HepG2 (cell line): Measurements from ENCODE around the gene ZNF526. TPM values are rescaled to one million over a fixed set of nuclear protein-coding genes. Genes with fewer than 3 reads are reported as not detected.

Source experiments
- AHR ChIP-seq: IDR thresholded peaks from 2 replicates; pipeline ENCODE4 v1.6.1; 2018; ENCODE audit warnings: missing genetic modification reagents, missing compliant biosample characterization
- CCAR2 ChIP-seq: fragments of 200-400 bp; formaldehyde crosslinking; optimal IDR thresholded peaks from 2 replicates; pipeline ENCODE3; 2018; ENCODE audit warnings: low read depth, mild to moderate bottlenecking, low read length, moderate library complexity
- EEA1 ChIP-seq: sonication (generic); formaldehyde crosslinking; IDR thresholded peaks from 2 replicates; pipeline ENCODE4 v1.5.1; 2020; ENCODE audit warnings: mild to moderate bottlenecking, missing genetic modification reagents, borderline replicate concordance
- FOXA1 ChIP-seq, 2 experiments: fragments of 450-650 bp in 1 of 2; sonication (generic) in 1 of 2; formaldehyde crosslinking in 1 of 2; IDR thresholded peaks; 2 replicates each; pipeline versions ENCODE4 v1.4.0 to v1.6.1; 2016 to 2020; ENCODE audit warnings: missing genetic modification reagents in 1 of 2
- GPN1 ChIP-seq: sonication (generic); formaldehyde crosslinking; IDR thresholded peaks from 2 replicates; pipeline ENCODE4 v1.5.1; 2020; ENCODE audit warnings: missing genetic modification reagents, borderline replicate concordance
- HNRNPK ChIP-seq: fragments of 200-400 bp; formaldehyde crosslinking; IDR thresholded peaks from 2 replicates; pipeline ENCODE4 v1.6.1; 2018; ENCODE audit warnings: low read length, low read depth, moderate library complexity, mild to moderate bottlenecking; ENCODE audit not compliant: poor library complexity, severe bottlenecking
- HNRNPLL ChIP-seq: fragments of 200-400 bp; formaldehyde crosslinking; IDR thresholded peaks from 2 replicates; pipeline ENCODE4 v1.6.1; 2017; ENCODE audit warnings: mild to moderate bottlenecking, low read depth, low read length; ENCODE audit not compliant: poor library complexity, severe bottlenecking
- KDM5B ChIP-seq: sonication (generic); formaldehyde crosslinking; IDR thresholded peaks from 2 replicates; pipeline ENCODE4 v1.4.0; 2020; ENCODE audit warnings: missing genetic modification reagents, mild to moderate bottlenecking, borderline replicate concordance
- MLLT10 ChIP-seq: sonication (generic); formaldehyde crosslinking; IDR thresholded peaks from 2 replicates; pipeline ENCODE4 v1.4.0; 2020; ENCODE audit warnings: missing genetic modification reagents
- NCOR1 ChIP-seq: fragments of 200-600 bp; sonication (generic); IDR thresholded peaks from 2 replicates; pipeline ENCODE4 v1.7.0; 2017; ENCODE audit warnings: antibody characterized with exemption, low read length, borderline replicate concordance
- NFE2 ChIP-seq: sonication (generic); formaldehyde crosslinking; IDR thresholded peaks from 2 replicates; pipeline ENCODE4 v1.4.0; 2020; ENCODE audit warnings: missing genetic modification reagents
- NFE2L2 ChIP-seq: fragments of 150-350 bp; IDR thresholded peaks from 2 replicates; pipeline ENCODE4 v1.6.1; 2014; ENCODE audit warnings: low read length
- NKX3-1 ChIP-seq: sonication (generic); formaldehyde crosslinking; IDR thresholded peaks from 2 replicates; pipeline ENCODE4 v1.5.0; 2020; ENCODE audit warnings: missing genetic modification reagents
- PRDM15 ChIP-seq: sonication (generic); formaldehyde crosslinking; IDR thresholded peaks from 2 replicates; pipeline ENCODE4 v1.4.0; 2020; ENCODE audit warnings: missing genetic modification reagents
- REPIN1 ChIP-seq: sonication (generic); formaldehyde crosslinking; IDR thresholded peaks from 2 replicates; pipeline ENCODE4 v1.8.0; 2022; ENCODE audit warnings: missing genetic modification reagents, low read depth, mild to moderate bottlenecking, borderline replicate concordance
- RXRB ChIP-seq: IDR thresholded peaks from 2 replicates; pipeline ENCODE4 v1.6.1; 2016; ENCODE audit warnings: borderline replicate concordance, missing genetic modification reagents, missing compliant biosample characterization
- THRA ChIP-seq: sonication (generic); formaldehyde crosslinking; IDR thresholded peaks from 2 replicates; pipeline ENCODE4 v1.4.0; 2020; ENCODE audit warnings: missing genetic modification reagents, borderline replicate concordance
- ZNF3 ChIP-seq: IDR thresholded peaks from 2 replicates; pipeline ENCODE4 v1.7.0; 2017; ENCODE audit warnings: inconsistent platforms
- ZNF430 ChIP-seq: sonication (generic); formaldehyde crosslinking; IDR thresholded peaks from 2 replicates; pipeline ENCODE4 v1.9.0; 2021; ENCODE audit warnings: mild to moderate bottlenecking, missing genetic modification reagents
- ZNF724P ChIP-seq: sonication (generic); formaldehyde crosslinking; IDR thresholded peaks from 2 replicates; pipeline ENCODE4 v1.8.0; 2022; ENCODE audit warnings: missing genetic modification reagents, borderline replicate concordance
- polyA plus RNA-seq, 8 experiments: library from polyadenylated mRNA; depleted of rRNA in 3 of 8; stranded (reverse) in 7 of 8; unstranded in 1 of 8; fragments of >200 nt; fragmentation: Illumina TruSeq in 4 of 8; extraction: Trizol in 4 of 8; gene quantifications; 2 replicates each; pipeline versions ENCODE4 v1.2.1 to v1.2.3, GENCODE V29; 2011 to 2016; ENCODE audit warnings: low read depth in 4 of 8, missing spikeins in 1 of 8, mixed read lengths in 1 of 8; ENCODE audit not compliant: insufficient read depth in 1 of 8
- total RNA-seq, 5 experiments: library from RNA; depleted of rRNA; stranded (reverse); fragments of >200 nt; fragmentation: Illumina TruSeq; extraction: Trizol; gene quantifications; 2 replicates each; pipeline ENCODE4 v1.2.3, GENCODE V29; 2016; ENCODE audit warnings: low read depth in 1 of 5
- TF ChIP-seq, protein P1 (sequence below): sonication (generic); formaldehyde crosslinking; IDR thresholded peaks from 2 replicates; pipeline ENCODE4 v1.4.0; 2020; ENCODE audit warnings: missing genetic modification reagents
- TF ChIP-seq, protein P2 (sequence below): sonication (generic); formaldehyde crosslinking; IDR thresholded peaks from 2 replicates; pipeline ENCODE4 v1.8.0; 2022; ENCODE audit warnings: mild to moderate bottlenecking, missing genetic modification reagents, borderline replicate concordance

ZNF526 gene
- total and polyA plus RNA-seq, 2 of the 13 experiments (the other 11 are each of a cell fraction or from before 2014, with no cell fraction given): 3.3 to 8.4 TPM

GRCh38 chr19:42268704-42269477, 48.8 kb downstream of the ZNF526 start, which contains the start of gene CIC (continued):
- peak; percentile 84 for TF ChIP-seq ZNF3 (CRISPR knock-in tag)
- TF ChIP-seq NFE2 (CRISPR knock-in tag): no peak
- 0 out of 2 replicates have a peak, but pooled peaks have one; percentile 6 for TF ChIP-seq NFE2L2
- TF ChIP-seq MLLT10: no peak
- no peak for TF ChIP-seq CCAR2
- TF ChIP-seq HNRNPK: no peak
- TF ChIP-seq HNRNPLL: no peak
- TF ChIP-seq NCOR1: 0 out of 2 replicates have a peak, but pooled peaks have one; percentile 24
- TF ChIP-seq THRA (CRISPR knock-in tag): no peak
- 0 out of 2 replicates have a peak, but pooled peaks have one; percentile 14 for TF ChIP-seq REPIN1 (CRISPR knock-in tag)
- TF ChIP-seq NKX3-1: no peak
- TF ChIP-seq FOXA1 (IDR thresholded peaks at IDR 0.05): no peak
- TF ChIP-seq FOXA1 (CRISPR knock-in tag; IDR thresholded peaks at IDR 0.05): peak; percentile 80
- TF ChIP-seq, protein P1, sequence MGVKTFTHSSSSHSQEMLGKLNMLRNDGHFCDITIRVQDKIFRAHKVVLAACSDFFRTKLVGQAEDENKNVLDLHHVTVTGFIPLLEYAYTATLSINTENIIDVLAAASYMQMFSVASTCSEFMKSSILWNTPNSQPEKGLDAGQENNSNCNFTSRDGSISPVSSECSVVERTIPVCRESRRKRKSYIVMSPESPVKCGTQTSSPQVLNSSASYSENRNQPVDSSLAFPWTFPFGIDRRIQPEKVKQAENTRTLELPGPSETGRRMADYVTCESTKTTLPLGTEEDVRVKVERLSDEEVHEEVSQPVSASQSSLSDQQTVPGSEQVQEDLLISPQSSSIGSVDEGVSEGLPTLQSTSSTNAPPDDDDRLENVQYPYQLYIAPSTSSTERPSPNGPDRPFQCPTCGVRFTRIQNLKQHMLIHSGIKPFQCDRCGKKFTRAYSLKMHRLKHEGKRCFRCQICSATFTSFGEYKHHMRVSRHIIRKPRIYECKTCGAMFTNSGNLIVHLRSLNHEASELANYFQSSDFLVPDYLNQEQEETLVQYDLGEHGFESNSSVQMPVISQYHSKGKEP (CRISPR knock-in tag): no peak
- no peak for TF ChIP-seq ZNF724P (CRISPR knock-in tag)
- no peak for TF ChIP-seq GPN1 (CRISPR knock-in tag)
- TF ChIP-seq AHR (CRISPR knock-in tag): no peak
- TF ChIP-seq ZNF430 (CRISPR knock-in tag): no peak
- no peak for TF ChIP-seq PRDM15
- no peak for TF ChIP-seq RXRB
- TF ChIP-seq, protein P2, sequence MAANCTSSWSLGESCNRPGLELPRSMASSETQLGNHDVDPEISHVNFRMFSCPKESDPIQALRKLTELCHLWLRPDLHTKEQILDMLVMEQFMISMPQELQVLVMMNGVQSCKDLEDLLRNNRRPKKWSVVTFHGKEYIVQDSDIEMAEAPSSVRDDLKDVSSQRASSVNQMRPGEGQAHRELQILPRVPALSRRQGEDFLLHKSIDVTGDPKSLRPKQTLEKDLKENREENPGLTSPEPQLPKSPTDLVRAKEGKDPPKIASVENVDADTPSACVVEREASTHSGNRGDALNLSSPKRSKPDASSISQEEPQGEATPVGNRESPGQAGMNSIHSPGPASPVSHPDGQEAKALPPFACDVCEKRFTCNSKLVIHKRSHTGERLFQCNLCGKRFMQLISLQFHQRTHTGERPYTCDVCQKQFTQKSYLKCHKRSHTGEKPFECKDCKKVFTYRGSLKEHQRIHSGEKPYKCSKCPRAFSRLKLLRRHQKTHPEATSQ: no peak
- TF ChIP-seq KDM5B (CRISPR knock-in tag): no peak
- no peak for TF ChIP-seq EEA1 (CRISPR knock-in tag)
